ENCODE data around the gene EDC4.

The EDC4 gene

GRCh38 chr16:67858500-67858899 lies 14.4 kb upstream of the EDC4 start (continued):
- no peak for TF ChIP-seq GFI1B (tag by site-specific recombination; IDR thresholded peaks at IDR 0.05)
- no peak for TF ChIP-seq ZBTB48 (tag by site-specific recombination; IDR thresholded peaks at IDR 0.05)
- TF ChIP-seq ZNF792 (tag by site-specific recombination; IDR thresholded peaks at IDR 0.05): no peak
- TF ChIP-seq ZXDB (tag by site-specific recombination; IDR thresholded peaks at IDR 0.05): no peak
- TF ChIP-seq ZNF280C (tag by site-specific recombination; IDR thresholded peaks at IDR 0.05): no peak
- TF ChIP-seq PBX3 (CRISPR knock-in tag; IDR thresholded peaks at IDR 0.05): no peak
- TF ChIP-seq MYNN (tag by site-specific recombination; IDR thresholded peaks at IDR 0.05; ENCODE audit: borderline replicate concordance): no peak

GRCh38 chr16:67860589-67861398 lies 12.1 kb upstream of the EDC4 start:
- H3K36me3 ChIP-seq (ENCODE audit: control insufficient read depth in 2 of 2, insufficient read depth in 1 of 2, low read length in 2 of 2): peaks cover 5 to 66% of the 10 kb centered on the region in 2 experiments; a peak in 2 of 3 replicates
- no peak overlapping the region for H3K27ac ChIP-seq (ENCODE audit: extremely low read depth, low read depth, low read length)
- CTCF ChIA-PET: interaction anchor here (0.7 to 2.7 kb wide), 6 partner anchors 9 to 188 kb away, joined by 3 to 13 read pairs (median 3); partner anchors contain the start of gene NRN1L
- no peaks in the 10 kb centered on the region for H3K9me3 ChIP-seq (ENCODE audit: control insufficient read depth, insufficient read depth, low read depth, low read length)
- POLR2A ChIA-PET: interaction anchor here (0.5 kb wide), 1 partner anchor 13 kb away, joined by 3 read pairs; no protein-coding TSS in a partner anchor
- peaks cover 10% of the 10 kb centered on the region for H3K4me1 ChIP-seq (ENCODE audit: control insufficient read depth, insufficient read depth, low read length)
- H3K4me3 ChIP-seq (ENCODE audit: low read depth, low read length): no peak overlapping the region
- TF ChIP-seq ZSCAN16 (tag by site-specific recombination; IDR thresholded peaks at IDR 0.05) (no peak), PRDM2 (tag by site-specific recombination; IDR thresholded peaks at IDR 0.05; ENCODE audit: borderline replicate concordance) (no peak), ZNF664 (tag by site-specific recombination; IDR thresholded peaks at IDR 0.05) (peak; percentile 84), ZFP41 (tag by site-specific recombination; IDR thresholded peaks at IDR 0.05; ENCODE audit: borderline replicate concordance) (no peak), SCRT2 (tag by site-specific recombination; IDR thresholded peaks at IDR 0.05) (no peak), ATF2 (tag by site-specific recombination; IDR thresholded peaks at IDR 0.05; ENCODE audit: low read depth) (no peak), ZNF600 (tag by site-specific recombination; IDR thresholded peaks at IDR 0.05) (peak; percentile 73; the same call in 1 of the 2 replicates), ZNF596 (tag by site-specific recombination; IDR thresholded peaks at IDR 0.05) (no peak), ZNF423 (tag by site-specific recombination; IDR thresholded peaks at IDR 0.05) (no peak), TCF7L2 (IDR thresholded peaks at IDR 0.05; ENCODE audit: borderline replicate concordance, low read depth, low read length) (no peak), ZNF670 (tag by site-specific recombination; IDR thresholded peaks at IDR 0.05; ENCODE audit: low read depth) (no peak), ZNF837 (tag by site-specific recombination; IDR thresholded peaks at IDR 0.05) (no peak), ZNF280C (tag by site-specific recombination; IDR thresholded peaks at IDR 0.05) (no peak), ZNF791 (tag by site-specific recombination; IDR thresholded peaks at IDR 0.05) (no peak), BCL11B (tag by site-specific recombination; IDR thresholded peaks at IDR 0.05; ENCODE audit: low read depth) (no peak)
